Activated T-helper 9 cell treated with anti-CD3 and anti-CD28 coated beads, Interleukin-2, amount 50 U/mL, for 16 hours (primary cell): Measurements from ENCODE around the gene RYR2.
"Not testable (repeated sequence)": the region's sequence is repeated elsewhere in the genome, so short reads cannot be mapped to it uniquely, and the experiment has no call there.

ENCODE experiments used
- DNase-seq: peaks from one replicate; pipeline ENCODE4 v3.0.0-alpha.2; 2020; ENCODE audit warnings: low read depth

Gene RYR2

GRCh38 chr1:237084341-237085077, 42.5 kb downstream of the RYR2 start:
- DNase-seq = no peak

GRCh38 chr1:237091691-237092090, 49.7 kb downstream of the RYR2 start:
- DNase-seq = no peak

GRCh38 chr1:237093691-237094090, 51.7 kb downstream of the RYR2 start:
- DNase-seq = no peak

- DNase-seq = no peak
Measured at GRCh38 chr1:237098541-237098940, 56.6 kb downstream of the RYR2 start.

- DNase-seq = no peak
Measured at GRCh38 chr1:237103021-237103420, 61.0 kb downstream of the RYR2 start.

- DNase-seq = no peak
Measured at GRCh38 chr1:237104096-237104495, 62.1 kb downstream of the RYR2 start.

GRCh38 chr1:237105826-237106225, 63.8 kb downstream of the RYR2 start:
- no peak for DNase-seq

- no peak for DNase-seq
Measured at GRCh38 chr1:237108297-237109040, 66.5 kb downstream of the RYR2 start.

- no peak for DNase-seq
Measured at GRCh38 chr1:237111807-237112206, 69.8 kb downstream of the RYR2 start.

GRCh38 chr1:237112663-237113062, 70.7 kb downstream of the RYR2 start:
- no peak for DNase-seq

GRCh38 chr1:237115035-237115434, 73.1 kb downstream of the RYR2 start:
- DNase-seq = no peak

- DNase-seq = no peak
Measured at GRCh38 chr1:237119091-237119490, 77.1 kb downstream of the RYR2 start.

GRCh38 chr1:237120683-237121082, 78.7 kb downstream of the RYR2 start:
- DNase-seq = no peak

- no peak for DNase-seq
Measured at GRCh38 chr1:237124856-237125462, 83.0 kb downstream of the RYR2 start.

GRCh38 chr1:237126180-237126579, 84.2 kb downstream of the RYR2 start:
- no peak for DNase-seq

GRCh38 chr1:237127301-237127700, 85.3 kb downstream of the RYR2 start:
- not testable (repeated sequence) for DNase-seq

GRCh38 chr1:237133921-237134320, 91.9 kb downstream of the RYR2 start:
- no peak for DNase-seq

- DNase-seq = no peak
Measured at GRCh38 chr1:237134929-237135328, 92.9 kb downstream of the RYR2 start.

- no peak for DNase-seq
Measured at GRCh38 chr1:237138551-237138950, 96.6 kb downstream of the RYR2 start.

GRCh38 chr1:237139732-237140131, 97.7 kb downstream of the RYR2 start:
- DNase-seq = no peak

- DNase-seq = no peak
Measured at GRCh38 chr1:237140986-237141385, 99.0 kb downstream of the RYR2 start.

GRCh38 chr1:237141502-237141901, 99.5 kb downstream of the RYR2 start:
- DNase-seq = no peak
